Upper lobe of right lung (tissue), 1 donor: ENCODE data around the gene GUCD1. TPM values are rescaled to one million over a fixed set of nuclear protein-coding genes. Genes with fewer than 3 reads are reported as not detected.

ENCODE experiments used
- ATAC-seq: fragments of 200-7000 bp; cut with Tn5 transposase; one replicate; pipeline ENCODE4 v1.9.1; 2020; ENCODE audit warnings: mild to moderate bottlenecking, moderate library complexity
- DNase-seq: peaks from one replicate; pipeline ENCODE4 v3.0.0-alpha.2; 2020
- H3K27ac ChIP-seq: fragments of 200-600 bp; one replicate; pipeline ENCODE4 v1.8.0; 2022
- H3K27me3 ChIP-seq: fragments of 200-600 bp; one replicate; pipeline ENCODE4 v1.8.0; 2022; ENCODE audit warnings: mild to moderate bottlenecking
- H3K36me3 ChIP-seq: fragments of 200-600 bp; one replicate; pipeline ENCODE4 v1.8.0; 2022
- H3K4me1 ChIP-seq: fragments of 200-600 bp; one replicate; pipeline ENCODE4 v1.8.0; 2022
- H3K4me3 ChIP-seq: fragments of 200-600 bp; one replicate; pipeline ENCODE4 v1.8.0; 2022; ENCODE audit warnings: mild to moderate bottlenecking
- H3K9me3 ChIP-seq: fragments of 200-600 bp; one replicate; pipeline ENCODE4 v1.8.0; 2022
- intact Hi-C: fragments of 100-400 bp; cut with DNase I; formaldehyde crosslinking; loops from one replicate; pipeline ENCODE4 v1.11.0; 2022
- total RNA-seq: library from RNA; stranded (reverse); fragmentation: NEBNext Ultra II Directional; extraction: Animal tissue kit (Norgen Biotek cat#: 25700); gene quantifications from one replicate; pipeline ENCODE4 v1.2.1, GENCODE V29; 2021
- TF ChIP-seq, protein P1 (sequence below): fragments of 200-600 bp; IDR thresholded peaks from one replicate; pipeline ENCODE4 v1.8.0; 2022; ENCODE audit warnings: antibody characterized with exemption
- donor health status: DM: no; HTN: yes; CAD: no; lungs with severe emphysema.

GUCD1 gene
- total RNA-seq, 1 donor from 2014 or later = 148 TPM

DNA sequence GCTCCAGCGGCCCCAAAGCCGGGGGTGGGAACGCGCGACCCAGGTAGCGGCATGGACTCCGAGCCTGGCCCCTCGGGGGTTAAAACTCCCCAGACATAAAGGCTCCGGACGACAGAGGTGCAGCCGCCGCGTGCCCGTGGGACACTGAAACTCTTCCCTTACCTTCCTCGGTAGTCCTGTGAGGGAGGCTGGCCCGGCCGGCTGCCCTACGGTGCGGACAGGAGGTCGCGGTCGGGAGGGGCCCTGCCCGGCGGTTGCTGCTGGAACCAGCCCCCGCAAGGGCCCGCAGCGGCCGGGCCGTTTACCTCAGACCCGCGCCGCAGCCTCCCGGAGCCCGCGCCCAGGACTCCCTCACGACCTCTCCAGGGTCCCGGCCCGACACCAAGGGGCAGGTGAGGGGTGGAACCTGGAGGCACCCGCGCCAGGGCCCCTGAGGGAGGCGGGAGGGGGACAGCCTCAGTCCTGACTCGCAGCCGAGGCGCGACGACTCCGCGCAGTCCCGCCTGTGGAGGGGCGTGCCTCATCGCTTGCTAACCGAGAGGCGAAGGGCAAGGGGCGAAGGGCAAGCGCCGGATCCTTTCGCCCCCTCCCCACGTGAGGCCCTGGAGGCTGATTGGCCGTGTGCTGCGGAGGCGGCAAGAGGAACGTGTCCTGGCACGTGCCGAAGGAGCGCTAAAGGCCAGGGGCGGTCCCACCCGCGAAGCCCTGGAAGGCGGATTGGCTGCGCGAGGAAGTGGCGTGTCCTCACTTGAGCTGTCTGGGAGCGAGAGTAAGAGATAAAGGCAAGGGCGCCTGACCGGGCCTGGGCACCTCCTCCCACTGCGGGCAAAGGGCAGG, 60.2 kb downstream of the GUCD1 start, which contains the start of gene UPB1:
UPB1 (plus strand) TSS at position 805 of the 837 bp plus-strand sequence. CDS start 72 bp downstream, outside the sequence.
- TF ChIP-seq, protein P1, sequence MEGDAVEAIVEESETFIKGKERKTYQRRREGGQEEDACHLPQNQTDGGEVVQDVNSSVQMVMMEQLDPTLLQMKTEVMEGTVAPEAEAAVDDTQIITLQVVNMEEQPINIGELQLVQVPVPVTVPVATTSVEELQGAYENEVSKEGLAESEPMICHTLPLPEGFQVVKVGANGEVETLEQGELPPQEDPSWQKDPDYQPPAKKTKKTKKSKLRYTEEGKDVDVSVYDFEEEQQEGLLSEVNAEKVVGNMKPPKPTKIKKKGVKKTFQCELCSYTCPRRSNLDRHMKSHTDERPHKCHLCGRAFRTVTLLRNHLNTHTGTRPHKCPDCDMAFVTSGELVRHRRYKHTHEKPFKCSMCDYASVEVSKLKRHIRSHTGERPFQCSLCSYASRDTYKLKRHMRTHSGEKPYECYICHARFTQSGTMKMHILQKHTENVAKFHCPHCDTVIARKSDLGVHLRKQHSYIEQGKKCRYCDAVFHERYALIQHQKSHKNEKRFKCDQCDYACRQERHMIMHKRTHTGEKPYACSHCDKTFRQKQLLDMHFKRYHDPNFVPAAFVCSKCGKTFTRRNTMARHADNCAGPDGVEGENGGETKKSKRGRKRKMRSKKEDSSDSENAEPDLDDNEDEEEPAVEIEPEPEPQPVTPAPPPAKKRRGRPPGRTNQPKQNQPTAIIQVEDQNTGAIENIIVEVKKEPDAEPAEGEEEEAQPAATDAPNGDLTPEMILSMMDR = no peak
- H3K4me1 ChIP-seq = peaks cover 8% of the 10 kb centered on the region
- DNase-seq (peak; percentile 60), ATAC-seq (peak; percentile 26)
- H3K9me3 ChIP-seq = no peaks in the 10 kb centered on the region
- peak within 1 kb of the TSS; percentile 23 for H3K4me3 ChIP-seq
- H3K27ac ChIP-seq = no peak within 1 kb of the TSS
- H3K36me3 ChIP-seq = no peaks in the 10 kb centered on the region
- H3K27me3 ChIP-seq = peaks cover 17% of the 10 kb centered on the region
- intact Hi-C loops = no loop called here

DNA sequence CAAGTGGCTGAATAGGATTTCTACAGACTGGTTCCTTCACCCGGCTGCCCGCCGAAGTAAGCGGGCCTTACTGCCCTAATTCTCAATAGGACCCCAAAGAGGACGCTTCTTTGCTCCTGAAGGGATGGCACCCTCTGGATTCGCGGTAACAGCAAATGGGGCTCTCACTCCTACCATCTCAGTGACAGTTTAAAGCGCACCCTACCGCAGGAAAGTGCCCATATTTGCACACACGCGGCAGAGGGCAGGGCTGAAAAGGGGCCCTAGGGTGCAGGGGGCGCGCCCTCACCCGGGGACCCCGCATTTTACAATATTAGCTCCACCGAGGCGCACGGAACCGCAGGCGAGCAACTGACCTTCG, 60.8 kb downstream of the GUCD1 start:
- no peak for DNase-seq
- no peak overlapping the region for H3K27ac ChIP-seq
- no peaks in the 10 kb centered on the region for H3K9me3 ChIP-seq
- no peaks in the 10 kb centered on the region for H3K36me3 ChIP-seq
- H3K27me3 ChIP-seq = peaks cover 17% of the 10 kb centered on the region
- peak overlapping the region; percentile 23 for H3K4me3 ChIP-seq
- H3K4me1 ChIP-seq = peaks cover 8% of the 10 kb centered on the region
- ATAC-seq = no peak
- intact Hi-C loops = no loop called here
- TF ChIP-seq, protein P1 = no peak

DNA sequence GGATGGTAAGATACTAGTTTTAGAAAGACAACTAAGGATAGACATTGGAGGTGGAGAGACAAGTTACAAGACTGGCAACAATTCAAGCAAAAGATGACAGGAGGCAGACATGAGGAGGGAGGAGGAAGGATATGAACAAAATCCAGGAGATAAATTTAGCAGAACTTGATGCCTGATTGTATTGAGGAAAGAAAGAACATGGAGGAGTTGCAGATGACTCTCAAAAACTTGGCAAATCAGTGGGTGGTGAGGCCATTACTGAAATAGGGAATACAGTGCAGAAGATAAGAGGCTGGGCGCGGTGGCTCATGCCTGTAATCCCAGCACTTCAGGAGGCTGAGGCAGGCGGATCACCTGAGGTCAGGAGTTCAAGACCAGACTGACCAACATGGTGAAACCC, 62.5 kb downstream of the GUCD1 start:
- Histone ChIP-seq H3K36me3 (no peaks in the 10 kb centered on the region), H3K27me3 (peaks cover 17% of the 10 kb centered on the region), H3K4me1 (peaks cover 8% of the 10 kb centered on the region), H3K9me3 (no peaks in the 10 kb centered on the region), H3K4me3 (no peak overlapping the region), H3K27ac (no peak overlapping the region)
- no peak for ATAC-seq
- DNase-seq = no peak
- intact Hi-C loops = no loop called here
- TF ChIP-seq, protein P1 = no peak

Other genes with a start within 250 kb of the GUCD1 start
- gene ADORA2A, start 127.5 kb downstream of the GUCD1 start, total RNA-seq = 17.2 TPM
- gene UPB1, start 59.8 kb downstream of the GUCD1 start, total RNA-seq = 1.5 TPM
- 64.5 TPM for gene SNRPD3, start 861 bp upstream of the GUCD1 start, total RNA-seq
- 10.8 TPM for gene LRRC75B, start 37.9 kb upstream of the GUCD1 start, total RNA-seq
- gene GGT1, start 48.1 kb upstream of the GUCD1 start, total RNA-seq = 131 TPM
- gene PIWIL3, start 219.6 kb upstream of the GUCD1 start, total RNA-seq = not detected